Measurements from ENCODE around the gene LAMC3.

DNA sequence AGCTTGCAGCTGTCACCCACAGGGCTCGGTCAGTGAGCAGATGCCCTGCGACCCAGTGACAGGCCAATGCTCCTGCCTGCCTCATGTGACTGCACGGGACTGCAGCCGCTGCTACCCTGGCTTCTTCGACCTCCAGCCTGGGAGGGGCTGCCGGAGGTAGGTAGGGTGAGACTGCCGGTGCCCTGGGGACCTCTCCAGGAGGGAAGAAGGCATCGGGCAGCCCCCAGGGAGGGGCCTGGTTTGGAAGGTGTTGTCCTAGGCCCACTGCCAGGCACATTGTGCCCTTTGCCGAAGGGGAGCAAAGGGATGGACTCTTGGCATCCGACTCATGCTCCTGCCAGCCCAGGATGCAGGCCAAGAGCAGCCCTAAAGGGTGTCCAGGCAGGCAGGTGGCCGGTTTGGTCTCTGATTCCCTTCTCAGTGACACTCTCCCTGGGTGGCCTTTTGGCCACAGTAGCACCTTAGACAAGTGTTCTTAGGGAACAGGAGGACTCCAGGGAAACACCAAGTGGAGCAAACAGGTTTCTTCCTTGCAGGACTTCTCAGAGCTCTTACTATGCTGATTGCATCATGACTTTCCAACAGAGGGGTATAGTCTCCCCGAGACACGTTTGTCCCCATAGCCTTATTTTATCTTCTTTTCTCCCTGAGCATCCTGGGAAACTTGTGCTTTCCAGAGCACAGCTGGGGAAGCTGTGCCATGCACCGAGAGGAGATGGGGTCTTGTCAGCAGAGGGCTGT is 59.3 kb downstream of the LAMC3 start:
- TF ChIP-seq, protein P1, sequence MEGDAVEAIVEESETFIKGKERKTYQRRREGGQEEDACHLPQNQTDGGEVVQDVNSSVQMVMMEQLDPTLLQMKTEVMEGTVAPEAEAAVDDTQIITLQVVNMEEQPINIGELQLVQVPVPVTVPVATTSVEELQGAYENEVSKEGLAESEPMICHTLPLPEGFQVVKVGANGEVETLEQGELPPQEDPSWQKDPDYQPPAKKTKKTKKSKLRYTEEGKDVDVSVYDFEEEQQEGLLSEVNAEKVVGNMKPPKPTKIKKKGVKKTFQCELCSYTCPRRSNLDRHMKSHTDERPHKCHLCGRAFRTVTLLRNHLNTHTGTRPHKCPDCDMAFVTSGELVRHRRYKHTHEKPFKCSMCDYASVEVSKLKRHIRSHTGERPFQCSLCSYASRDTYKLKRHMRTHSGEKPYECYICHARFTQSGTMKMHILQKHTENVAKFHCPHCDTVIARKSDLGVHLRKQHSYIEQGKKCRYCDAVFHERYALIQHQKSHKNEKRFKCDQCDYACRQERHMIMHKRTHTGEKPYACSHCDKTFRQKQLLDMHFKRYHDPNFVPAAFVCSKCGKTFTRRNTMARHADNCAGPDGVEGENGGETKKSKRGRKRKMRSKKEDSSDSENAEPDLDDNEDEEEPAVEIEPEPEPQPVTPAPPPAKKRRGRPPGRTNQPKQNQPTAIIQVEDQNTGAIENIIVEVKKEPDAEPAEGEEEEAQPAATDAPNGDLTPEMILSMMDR (IDR thresholded peaks at IDR 0.05; ENCODE audit: poor library complexity, severe bottlenecking): no peak
- no peak for TF ChIP-seq EP300 (conservative IDR thresholded peaks at IDR 0.05; ENCODE audit: poor library complexity, severe bottlenecking)
- TF ChIP-seq RAD21 (conservative IDR thresholded peaks at IDR 0.05): no peak
- TF ChIP-seq EZH2 (IDR thresholded peaks at IDR 0.05; ENCODE audit: borderline replicate concordance, insufficient read depth, low read length, poor library complexity, severe bottlenecking): no peak
- TF ChIP-seq POLR2AphosphoS5 (IDR thresholded peaks at IDR 0.05): no peak
- TF ChIP-seq, protein P2, sequence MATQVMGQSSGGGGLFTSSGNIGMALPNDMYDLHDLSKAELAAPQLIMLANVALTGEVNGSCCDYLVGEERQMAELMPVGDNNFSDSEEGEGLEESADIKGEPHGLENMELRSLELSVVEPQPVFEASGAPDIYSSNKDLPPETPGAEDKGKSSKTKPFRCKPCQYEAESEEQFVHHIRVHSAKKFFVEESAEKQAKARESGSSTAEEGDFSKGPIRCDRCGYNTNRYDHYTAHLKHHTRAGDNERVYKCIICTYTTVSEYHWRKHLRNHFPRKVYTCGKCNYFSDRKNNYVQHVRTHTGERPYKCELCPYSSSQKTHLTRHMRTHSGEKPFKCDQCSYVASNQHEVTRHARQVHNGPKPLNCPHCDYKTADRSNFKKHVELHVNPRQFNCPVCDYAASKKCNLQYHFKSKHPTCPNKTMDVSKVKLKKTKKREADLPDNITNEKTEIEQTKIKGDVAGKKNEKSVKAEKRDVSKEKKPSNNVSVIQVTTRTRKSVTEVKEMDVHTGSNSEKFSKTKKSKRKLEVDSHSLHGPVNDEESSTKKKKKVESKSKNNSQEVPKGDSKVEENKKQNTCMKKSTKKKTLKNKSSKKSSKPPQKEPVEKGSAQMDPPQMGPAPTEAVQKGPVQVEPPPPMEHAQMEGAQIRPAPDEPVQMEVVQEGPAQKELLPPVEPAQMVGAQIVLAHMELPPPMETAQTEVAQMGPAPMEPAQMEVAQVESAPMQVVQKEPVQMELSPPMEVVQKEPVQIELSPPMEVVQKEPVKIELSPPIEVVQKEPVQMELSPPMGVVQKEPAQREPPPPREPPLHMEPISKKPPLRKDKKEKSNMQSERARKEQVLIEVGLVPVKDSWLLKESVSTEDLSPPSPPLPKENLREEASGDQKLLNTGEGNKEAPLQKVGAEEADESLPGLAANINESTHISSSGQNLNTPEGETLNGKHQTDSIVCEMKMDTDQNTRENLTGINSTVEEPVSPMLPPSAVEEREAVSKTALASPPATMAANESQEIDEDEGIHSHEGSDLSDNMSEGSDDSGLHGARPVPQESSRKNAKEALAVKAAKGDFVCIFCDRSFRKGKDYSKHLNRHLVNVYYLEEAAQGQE (IDR thresholded peaks at IDR 0.05; ENCODE audit: borderline replicate concordance): no peak
- TF ChIP-seq TAF1 (IDR thresholded peaks at IDR 0.05; ENCODE audit: low read depth): no peak

All from neural cell (in vitro differentiated cells).